OCI-LY7 (cell line): ENCODE data around the gene GTF2H1. TPM values are rescaled to one million over a fixed set of nuclear protein-coding genes. Genes with fewer than 3 reads are reported as not detected.

Experiments used
- BruUV-seq: library from RNA; stranded (reverse); fragments of 400-500 nt; replicated peaks from 2 replicates; lab custom pipeline; 2021; lab: Mats Ljungman, UMichigan
- CTCF ChIA-PET: fragments of 300-600 bp; sonication (Branson Sonifier 250); formaldehyde crosslinking; loops from one replicate; lab custom pipeline; 2022; ENCODE audit warnings: antibody characterized with exemption; ENCODE audit not compliant: unreplicated experiment; lab: Charles Lee
- POLR2A ChIA-PET: fragments of 300-600 bp; sonication (Branson Sonifier 250); formaldehyde crosslinking; loops from one replicate; lab custom pipeline; 2022; ENCODE audit warnings: antibody characterized with exemption; lab: Charles Lee
- DNase-seq: peaks from one replicate; pipeline ENCODE4 v3.0.0-alpha.2; 2015; ENCODE audit warnings: low spot score
- H2AFZ ChIP-seq: fragments of 200-600 bp; sonication (generic), shearing (Covaris generic); 2 replicates; pipeline ENCODE4 v1.6.1; 2014; ENCODE audit warnings: mild to moderate bottlenecking, antibody characterized with exemption, low read length, moderate library complexity
- H3K27ac ChIP-seq: fragments of 200-600 bp; sonication (generic); 2 replicates; pipeline ENCODE4 v1.5.1; 2014; ENCODE audit warnings: mixed run types, low read depth, mild to moderate bottlenecking, moderate library complexity, low read length, inconsistent platforms; ENCODE audit not compliant: poor library complexity, severe bottlenecking
- H3K36me3 ChIP-seq: fragments of 200-600 bp; sonication (generic); 2 replicates; pipeline ENCODE4 v1.6.1; 2014; ENCODE audit warnings: mild to moderate bottlenecking, antibody characterized with exemption, low read length, moderate library complexity, mixed read lengths; ENCODE audit not compliant: insufficient read depth
- H3K4me1 ChIP-seq: fragments of 200-600 bp; sonication (generic); 2 replicates; pipeline ENCODE4 v1.5.1; 2014; ENCODE audit warnings: mild to moderate bottlenecking, low read length; ENCODE audit not compliant: insufficient read depth, poor library complexity, severe bottlenecking
- H3K4me2 ChIP-seq: fragments of 200-600 bp; sonication (generic); 2 replicates; pipeline ENCODE4 v1.6.1; 2014; ENCODE audit warnings: mild to moderate bottlenecking, low read length
- H3K4me3 ChIP-seq: fragments of 200-600 bp; sonication (generic); 2 replicates; pipeline ENCODE4 v1.5.1; 2014; ENCODE audit warnings: mild to moderate bottlenecking, low read depth, low read length; ENCODE audit not compliant: poor library complexity, severe bottlenecking
- H3K79me2 ChIP-seq: fragments of 200-600 bp; sonication (generic); 2 replicates; pipeline ENCODE4 v1.6.1; 2016; ENCODE audit warnings: low read depth, mild to moderate bottlenecking, low read length, moderate library complexity, mixed read lengths; ENCODE audit not compliant: insufficient read depth
- H3K9me2 ChIP-seq: fragments of 200-600 bp; sonication (generic); 2 replicates; pipeline ENCODE4 v1.6.1; 2016; ENCODE audit warnings: mild to moderate bottlenecking, low read length, mixed read lengths; ENCODE audit not compliant: insufficient read depth
- H3K9me3 ChIP-seq: fragments of 200-600 bp; sonication (generic); 2 replicates; pipeline ENCODE4 v1.6.1; 2014; ENCODE audit warnings: mild to moderate bottlenecking, mixed run types, low read length, mixed read lengths
- H4K20me1 ChIP-seq: fragments of 200-600 bp; sonication (generic); 2 replicates; pipeline ENCODE4 v1.6.1; 2014; ENCODE audit warnings: mild to moderate bottlenecking, antibody characterized with exemption, low read length, moderate library complexity, mixed read lengths; ENCODE audit not compliant: insufficient read depth
- CTCF ChIP-seq: fragments of 200-600 bp; sonication (generic); conservative IDR thresholded peaks from 2 replicates; pipeline ENCODE4 v1.5.1; 2014; ENCODE audit warnings: mild to moderate bottlenecking, antibody characterized with exemption, low read length, moderate library complexity, mixed read lengths
- EZH2phosphoT487 ChIP-seq: fragments of 200-600 bp; sonication (generic); IDR thresholded peaks from 2 replicates; pipeline ENCODE4 v1.6.1; 2018; ENCODE audit warnings: low read depth, borderline replicate concordance, mild to moderate bottlenecking, mixed run types, antibody characterized with exemption, low read length, moderate library complexity, mixed read lengths
- intact Hi-C: fragments of 100-400 bp; cut with micrococcal nuclease; formaldehyde crosslinking; loops from one replicate; pipeline ENCODE4 v1.10.0; 2022; ENCODE audit not compliant: unreplicated experiment
- total RNA-seq, 2 experiments: library from RNA; depleted of rRNA in 1 of 2; stranded (reverse); fragments of >200 nt in 1 of 2; shearing (Covaris generic) in 1 of 2; gene quantifications; 2 replicates each; pipeline ENCODE4 v1.2.3, GENCODE V29; 2014 to 2022

Gene GTF2H1
- total RNA-seq, 2 experiments from 2014 or later = 48.0 to 62.1 TPM

GRCh38 chr11:18288911-18289310 lies 33.5 kb upstream of the GTF2H1 start:
- Histone ChIP-seq H3K4me3 (no peak overlapping the region), H3K4me2 (no peak overlapping the region), H3K27ac (no peak overlapping the region), H3K4me1 (no peaks in the 10 kb centered on the region), H3K36me3 (peaks cover 95% of the 10 kb centered on the region), H3K9me2 (no peaks in the 10 kb centered on the region), H4K20me1 (no peaks in the 10 kb centered on the region), H2AFZ (no peak overlapping the region), H3K79me2 (no peaks in the 10 kb centered on the region), H3K9me3 (no peaks in the 10 kb centered on the region)
- intact Hi-C loops = loop anchor here (10.0 kb wide), 1 partner anchor 114 kb away; the partner anchor contains the start of gene MRGPRX4
- no peak for DNase-seq
- no TSS peak for BruUV-seq
- ChIA-PET CTCF (no interaction called here), POLR2A (interaction anchor here (1.1 to 1.7 kb wide), 3 partner anchors 8 to 23 kb away, joined by 3 to 7 read pairs (median 4); no protein-coding TSS in a partner anchor)
- TF ChIP-seq EZH2phosphoT487 (no peak), CTCF (no peak)

DNA sequence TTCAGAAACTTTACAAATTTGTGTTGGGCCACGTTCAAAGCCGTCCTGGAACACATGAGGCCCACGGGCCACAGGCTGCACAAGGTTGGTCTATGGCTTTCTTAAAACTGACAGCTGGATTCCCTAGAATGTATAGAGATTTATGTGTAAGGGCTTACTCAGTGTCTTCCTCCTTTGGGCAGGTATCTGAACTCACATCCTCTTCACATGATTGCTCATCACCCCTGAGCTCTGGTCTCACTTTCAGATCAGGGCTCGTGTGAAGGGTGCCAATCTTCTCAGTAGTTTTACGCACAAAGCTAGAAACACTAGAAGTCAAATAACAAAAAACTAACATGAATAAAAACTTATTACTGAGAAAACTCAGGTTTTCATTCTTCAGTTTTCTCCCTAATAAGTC lies 27.5 kb upstream of the GTF2H1 start:
- no peak for DNase-seq
- no peak overlapping the region for H2AFZ ChIP-seq
- no peaks in the 10 kb centered on the region for H3K79me2 ChIP-seq
- H3K4me1 ChIP-seq = no peaks in the 10 kb centered on the region
- H3K4me2 ChIP-seq = no peak overlapping the region
- no peak for TF ChIP-seq CTCF
- TF ChIP-seq EZH2phosphoT487 = no peak
- H3K9me3 ChIP-seq = no peaks in the 10 kb centered on the region
- H3K4me3 ChIP-seq = no peak overlapping the region
- no peaks in the 10 kb centered on the region for H3K9me2 ChIP-seq
- no peak overlapping the region for H3K27ac ChIP-seq
- no peaks in the 10 kb centered on the region for H4K20me1 ChIP-seq
- CTCF ChIA-PET = interaction anchor here (1.1 kb wide), 1 partner anchor 20 kb away, joined by 3 read pairs; no protein-coding TSS in a partner anchor
- intact Hi-C loops = no loop called here
- BruUV-seq = no TSS peak
- POLR2A ChIA-PET = interaction anchor here (0.7 to 1.2 kb wide), 4 partner anchors 11 to 772 kb away, joined by 3 to 4 read pairs (median 3); no protein-coding TSS in a partner anchor
- H3K36me3 ChIP-seq = peaks cover 97% of the 10 kb centered on the region

DNA sequence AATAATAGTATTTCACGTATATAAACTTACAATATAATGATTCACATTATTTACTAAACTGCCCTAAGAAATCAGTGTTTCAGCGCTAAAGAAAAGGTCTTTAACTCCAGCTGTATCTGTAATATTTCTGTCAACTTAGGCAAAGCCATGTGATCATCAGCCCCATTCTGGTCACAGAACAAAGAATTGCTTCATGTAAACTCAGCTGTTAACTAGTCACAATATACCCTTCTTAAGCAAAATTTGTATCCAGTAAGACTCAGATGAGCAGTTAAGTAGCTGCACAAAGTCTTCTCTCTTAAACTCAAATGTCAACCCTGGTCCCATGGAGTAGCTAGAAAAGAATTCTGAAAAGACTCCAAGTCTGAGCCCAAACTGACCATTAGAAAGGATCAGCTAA lies 27.1 kb upstream of the GTF2H1 start:
- Histone ChIP-seq H3K4me3 (no peak overlapping the region), H3K79me2 (no peaks in the 10 kb centered on the region), H3K9me3 (no peaks in the 10 kb centered on the region), H3K4me2 (no peak overlapping the region), H3K27ac (no peak overlapping the region), H3K4me1 (no peaks in the 10 kb centered on the region), H2AFZ (no peak overlapping the region), H3K9me2 (no peaks in the 10 kb centered on the region), H4K20me1 (no peaks in the 10 kb centered on the region), H3K36me3 (peaks cover 97% of the 10 kb centered on the region)
- CTCF ChIA-PET = interaction anchor here (1.1 kb wide), 1 partner anchor 20 kb away, joined by 3 read pairs; no protein-coding TSS in a partner anchor
- TF ChIP-seq CTCF (no peak), EZH2phosphoT487 (no peak)
- BruUV-seq = no TSS peak
- intact Hi-C loops = no loop called here
- no peak for DNase-seq
- POLR2A ChIA-PET = interaction anchor here (0.7 to 1.2 kb wide), 3 partner anchors 10 to 177 kb away, joined by 3 read pairs; no protein-coding TSS in a partner anchor
